ENCODE measurements around the gene AGT.
A peak's percentile ranks its signal among the peaks of the same experiment; 100 is the strongest.

The AGT gene

DNA sequence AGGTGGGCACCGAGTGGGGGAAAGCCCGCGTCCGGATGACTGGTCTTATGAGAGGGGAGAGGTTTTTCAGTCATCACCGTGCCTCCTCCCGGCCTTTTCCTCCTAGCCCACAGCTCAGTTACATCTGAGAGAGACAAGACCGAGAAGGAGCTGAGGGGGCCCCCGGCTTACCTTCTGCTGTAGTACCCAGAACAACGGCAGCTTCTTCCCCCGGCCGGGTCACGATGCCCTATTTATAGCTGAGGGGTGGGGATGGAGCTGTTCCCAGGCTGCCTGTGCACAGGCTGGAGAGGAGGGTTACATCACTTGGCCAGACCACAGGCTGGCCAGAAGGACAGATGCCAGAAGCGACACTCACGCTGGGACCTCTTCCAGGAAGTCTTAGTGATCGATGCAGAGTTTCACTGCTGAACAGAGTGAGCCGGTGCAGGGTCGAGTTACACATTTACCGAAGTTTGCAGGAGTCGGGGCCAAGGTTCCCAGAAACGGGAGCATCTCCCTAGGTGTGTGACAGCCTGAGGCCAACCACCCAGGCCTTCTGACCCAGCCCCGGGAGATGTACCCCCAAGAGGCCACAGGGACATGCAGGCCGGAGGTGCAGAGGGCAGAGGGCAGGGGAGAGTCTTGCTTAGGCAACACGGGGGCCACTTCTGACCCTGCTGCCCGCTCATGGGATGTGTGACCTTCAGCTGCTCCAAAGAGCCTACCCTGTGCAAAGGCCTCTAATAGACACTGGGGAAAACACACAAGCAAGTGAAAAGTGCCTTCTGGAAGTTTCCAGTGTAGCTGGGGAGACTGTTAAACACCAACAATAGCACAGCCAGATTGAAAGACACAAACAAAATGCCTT, at the start of gene AGT:
TSS of gene AGT (minus strand) at position 208 of the 850 bp plus-strand sequence. CDS start 3,299 bp downstream, outside the sequence.
- peak; percentile 63 for DNase-seq (ENCODE audit: extremely low read depth, low read depth)
- TF ChIP-seq, protein P1, sequence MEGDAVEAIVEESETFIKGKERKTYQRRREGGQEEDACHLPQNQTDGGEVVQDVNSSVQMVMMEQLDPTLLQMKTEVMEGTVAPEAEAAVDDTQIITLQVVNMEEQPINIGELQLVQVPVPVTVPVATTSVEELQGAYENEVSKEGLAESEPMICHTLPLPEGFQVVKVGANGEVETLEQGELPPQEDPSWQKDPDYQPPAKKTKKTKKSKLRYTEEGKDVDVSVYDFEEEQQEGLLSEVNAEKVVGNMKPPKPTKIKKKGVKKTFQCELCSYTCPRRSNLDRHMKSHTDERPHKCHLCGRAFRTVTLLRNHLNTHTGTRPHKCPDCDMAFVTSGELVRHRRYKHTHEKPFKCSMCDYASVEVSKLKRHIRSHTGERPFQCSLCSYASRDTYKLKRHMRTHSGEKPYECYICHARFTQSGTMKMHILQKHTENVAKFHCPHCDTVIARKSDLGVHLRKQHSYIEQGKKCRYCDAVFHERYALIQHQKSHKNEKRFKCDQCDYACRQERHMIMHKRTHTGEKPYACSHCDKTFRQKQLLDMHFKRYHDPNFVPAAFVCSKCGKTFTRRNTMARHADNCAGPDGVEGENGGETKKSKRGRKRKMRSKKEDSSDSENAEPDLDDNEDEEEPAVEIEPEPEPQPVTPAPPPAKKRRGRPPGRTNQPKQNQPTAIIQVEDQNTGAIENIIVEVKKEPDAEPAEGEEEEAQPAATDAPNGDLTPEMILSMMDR (IDR thresholded peaks at IDR 0.05; ENCODE audit: low read depth, low read length): no peak

DNA sequence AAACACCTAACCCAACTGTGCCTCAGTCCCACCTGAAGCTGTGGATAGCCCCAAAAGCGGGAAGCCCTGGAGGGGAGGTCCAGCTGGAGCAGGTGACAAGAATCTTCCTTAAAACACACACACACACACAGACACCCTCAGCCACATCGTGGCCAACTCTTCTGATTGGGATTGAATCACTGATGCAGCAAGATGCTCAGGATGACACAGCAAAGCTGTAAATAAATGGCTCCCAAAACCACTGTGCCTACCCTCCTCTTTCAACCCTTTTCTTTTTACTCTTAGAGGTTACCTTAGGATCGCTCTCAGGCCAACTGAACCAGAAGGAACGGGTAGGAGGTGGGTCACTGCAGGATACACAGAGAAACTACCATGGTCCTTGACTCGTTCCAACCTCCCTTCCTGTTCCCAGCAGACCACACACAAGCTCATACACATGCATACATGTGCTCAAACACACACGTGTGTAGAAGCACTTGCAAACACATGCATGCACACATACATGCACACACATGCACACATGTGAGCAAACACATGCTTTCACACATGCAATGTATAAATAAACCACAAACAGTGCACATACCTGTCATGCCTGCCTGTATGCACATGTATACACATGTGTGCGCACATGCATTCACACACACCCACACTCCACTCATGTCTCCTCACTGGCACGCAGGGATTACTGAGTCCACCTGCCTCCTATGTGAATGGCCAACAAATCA, 47.7 kb upstream of the AGT start:
- TF ChIP-seq, protein P1 (IDR thresholded peaks at IDR 0.05; ENCODE audit: low read depth, low read length): no peak
- no peak for DNase-seq (ENCODE audit: extremely low read depth, low read depth)

DNA sequence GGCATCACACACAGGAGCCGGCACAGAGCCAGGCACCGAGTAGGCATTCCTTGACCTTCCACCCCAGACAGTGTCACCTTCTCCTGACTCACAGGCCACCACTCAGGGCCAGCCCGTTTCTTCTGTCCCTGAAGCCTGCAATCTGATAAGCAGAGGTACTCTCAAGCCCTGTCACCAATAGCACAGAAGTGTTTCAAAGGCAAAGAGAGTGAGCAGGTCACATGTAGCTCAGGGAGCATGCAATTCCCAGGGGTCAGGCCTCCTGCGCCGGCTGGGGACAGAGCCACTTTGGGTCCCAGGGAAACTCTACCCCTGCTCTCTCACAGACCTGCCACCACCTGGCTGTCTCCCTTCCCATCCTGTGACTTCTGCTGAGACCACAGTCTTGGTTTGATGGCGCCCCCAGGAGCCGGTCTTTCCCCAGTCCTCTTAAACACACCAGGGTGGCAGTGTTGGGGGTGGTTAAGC, 46.5 kb upstream of the AGT start:
- TF ChIP-seq, protein P1 (IDR thresholded peaks at IDR 0.05; ENCODE audit: low read depth, low read length): no peak

DNA sequence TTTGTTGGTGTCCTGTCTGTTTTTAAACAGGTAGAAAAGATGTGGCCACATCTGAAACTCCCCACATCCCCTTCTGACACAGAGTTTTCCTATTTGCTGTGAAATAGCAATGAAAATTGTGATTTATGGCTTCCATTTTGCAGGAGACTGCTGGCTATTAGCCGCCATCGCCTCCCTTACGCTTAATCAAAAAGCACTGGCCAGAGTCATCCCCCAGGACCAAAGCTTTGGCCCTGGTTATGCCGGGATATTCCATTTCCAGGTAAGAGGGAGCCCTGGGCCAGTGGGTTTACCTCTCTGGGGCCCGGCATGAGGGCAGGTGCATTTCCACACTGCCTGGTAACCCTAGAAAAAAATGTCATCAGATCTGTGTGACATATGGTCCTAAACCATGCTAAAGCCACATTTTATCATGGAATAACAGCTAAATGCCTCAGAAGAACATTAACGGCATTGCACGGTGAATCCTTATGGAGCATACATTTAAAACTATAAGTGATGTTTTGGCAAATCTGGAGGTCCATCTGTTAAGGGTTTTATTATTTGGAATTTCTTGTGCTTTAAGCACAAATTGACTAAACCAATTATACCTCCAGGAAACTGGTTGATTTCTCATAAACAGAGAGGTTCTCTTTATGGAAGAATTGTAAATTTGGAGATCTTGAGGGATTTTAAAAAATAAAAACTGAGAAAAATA, 45.6 kb upstream of the AGT start:
- DNase-seq (ENCODE audit: extremely low read depth, low read depth): no peak
- TF ChIP-seq, protein P1 (IDR thresholded peaks at IDR 0.05; ENCODE audit: low read depth, low read length): no peak

More for the DNA sequence above, 46.5 kb upstream of the AGT start:
- no peak for DNase-seq (ENCODE audit: extremely low read depth, low read depth)

DNA sequence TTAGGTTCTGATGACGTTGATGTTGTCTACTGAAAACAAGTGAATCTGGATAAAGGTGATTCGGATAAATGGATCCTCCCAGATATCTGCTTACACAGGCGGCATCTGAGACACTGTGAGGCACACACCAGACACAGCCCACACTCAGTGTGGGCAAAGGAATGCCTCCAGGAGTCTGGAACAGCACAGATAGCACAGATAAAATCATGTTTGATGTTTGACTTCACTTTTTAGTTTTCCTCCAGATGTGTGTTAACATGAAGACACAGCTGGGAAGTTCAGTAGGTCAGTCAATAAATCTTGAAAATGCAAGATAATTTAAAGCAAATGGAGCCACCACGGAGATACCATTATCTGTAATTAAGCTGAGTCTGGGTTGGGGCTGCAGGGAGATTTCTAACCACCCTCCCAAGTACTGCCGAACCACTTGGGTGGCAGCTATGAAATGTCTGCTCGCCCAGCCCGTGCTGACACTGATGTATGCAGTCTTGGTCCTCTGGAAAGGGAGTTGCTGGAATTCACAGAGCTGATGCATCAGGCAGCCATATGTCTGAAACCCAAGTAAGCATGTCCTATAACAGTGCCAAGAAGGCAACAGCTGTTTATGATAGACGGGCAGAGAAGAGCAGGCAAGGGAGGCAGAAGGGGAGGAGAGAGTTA, 44.9 kb upstream of the AGT start:
- TF ChIP-seq, protein P1 (IDR thresholded peaks at IDR 0.05; ENCODE audit: low read depth, low read length): no peak
- DNase-seq (ENCODE audit: extremely low read depth, low read depth): peak; percentile 8

DNA sequence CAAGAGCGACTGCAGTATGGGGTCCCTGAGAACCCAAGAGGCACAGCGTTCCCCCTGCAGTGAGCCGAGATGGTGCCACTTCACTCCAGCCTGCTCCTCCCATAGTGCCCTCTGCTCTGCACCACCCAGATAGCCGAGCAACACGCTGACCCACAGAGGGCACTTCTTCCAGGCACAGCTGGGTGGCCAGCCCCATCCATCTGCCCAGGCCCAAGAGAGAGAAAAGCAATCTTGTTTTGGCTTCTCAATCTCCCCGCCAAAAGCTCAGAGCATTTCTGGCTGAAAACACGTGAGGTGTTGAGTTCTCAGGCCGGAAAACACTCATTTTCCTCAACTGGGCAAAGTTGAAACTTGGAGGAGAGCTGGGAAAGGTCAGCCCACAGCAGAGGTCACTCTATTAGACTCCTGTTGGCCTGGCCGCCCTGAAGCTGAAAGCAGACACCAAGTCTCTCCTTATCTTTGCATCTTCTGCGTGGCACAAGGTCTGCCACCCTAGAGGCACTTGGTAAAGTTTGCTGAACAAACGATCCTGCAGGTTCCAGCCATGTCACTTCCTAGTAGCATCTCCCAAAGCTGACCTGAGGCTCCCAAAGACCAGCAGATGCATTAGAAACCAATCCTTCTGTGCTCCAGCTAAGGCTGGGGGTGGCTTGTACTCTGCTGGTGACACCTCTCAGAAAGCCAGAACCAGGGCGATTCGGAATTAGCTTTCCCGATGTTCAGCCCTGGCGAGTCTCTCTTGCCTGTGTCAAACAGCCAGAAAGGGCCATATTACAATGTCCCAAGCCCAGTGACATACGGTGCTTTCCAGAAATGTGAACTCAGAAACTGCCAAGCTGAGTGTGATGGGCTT, 44.2 kb upstream of the AGT start:
- no peak for DNase-seq (ENCODE audit: extremely low read depth, low read depth)
- TF ChIP-seq, protein P1 (IDR thresholded peaks at IDR 0.05; ENCODE audit: low read depth, low read length): no peak

All from AG09319 (cell line).